GM12873 (cell line): ENCODE measurements around the gene DDX52.

ENCODE experiments used
- CTCF ChIP-seq: IDR thresholded peaks from 2 replicates; pipeline ENCODE4 v1.5.1; 2012; ENCODE audit warnings: low read depth, mild to moderate bottlenecking, moderate library complexity, low read length, control low read depth; ENCODE audit not compliant: insufficient read depth; ENCODE audit errors: missing control alignments

DDX52 gene

DNA sequence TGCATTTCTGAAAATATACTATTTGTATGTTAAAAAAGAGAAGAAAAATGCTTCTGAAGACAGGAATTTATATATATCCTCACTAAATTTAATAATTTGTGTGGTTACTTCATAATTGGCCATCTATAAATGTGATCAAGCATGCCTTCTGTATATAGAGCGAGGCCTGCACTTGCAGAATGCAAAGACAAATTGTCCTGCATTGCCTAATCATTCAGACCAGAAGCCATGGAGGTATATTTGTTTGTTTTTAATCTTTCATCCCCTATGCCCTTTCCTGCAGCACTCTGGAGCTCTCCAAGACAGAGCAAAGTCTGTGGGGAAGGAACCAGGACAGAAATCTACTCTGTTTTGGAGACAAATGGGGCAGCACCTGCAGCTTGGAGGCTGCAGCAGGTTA lies 23.8 kb upstream of the DDX52 start:
- TF ChIP-seq CTCF = no peak

DNA sequence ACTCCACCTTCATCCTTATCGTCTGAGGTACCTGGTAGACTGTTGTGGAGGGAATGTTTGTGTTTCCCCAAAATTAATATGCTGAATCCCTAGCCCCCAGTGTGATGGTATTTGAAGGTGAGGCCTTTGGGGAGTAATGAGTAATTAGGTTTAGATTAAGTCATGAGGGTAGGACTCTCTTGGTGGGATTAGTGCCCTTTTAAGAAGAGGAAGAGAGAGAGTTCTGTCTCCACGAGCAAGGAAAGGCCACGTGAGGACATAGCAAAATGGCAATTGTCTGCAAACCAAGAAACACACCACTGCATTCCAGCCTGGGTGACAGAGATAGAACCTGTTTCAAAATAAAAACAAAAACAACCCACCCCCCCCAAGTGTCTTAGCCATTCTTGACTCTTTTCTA lies 21.0 kb upstream of the DDX52 start:
- TF ChIP-seq CTCF = no peak

GRCh38 chr17:37662353-37662752 lies 19.1 kb upstream of the DDX52 start:
- no peak for TF ChIP-seq CTCF

GRCh38 chr17:37661400-37662014 lies 18.3 kb upstream of the DDX52 start:
- TF ChIP-seq CTCF = peak; percentile 29

DNA sequence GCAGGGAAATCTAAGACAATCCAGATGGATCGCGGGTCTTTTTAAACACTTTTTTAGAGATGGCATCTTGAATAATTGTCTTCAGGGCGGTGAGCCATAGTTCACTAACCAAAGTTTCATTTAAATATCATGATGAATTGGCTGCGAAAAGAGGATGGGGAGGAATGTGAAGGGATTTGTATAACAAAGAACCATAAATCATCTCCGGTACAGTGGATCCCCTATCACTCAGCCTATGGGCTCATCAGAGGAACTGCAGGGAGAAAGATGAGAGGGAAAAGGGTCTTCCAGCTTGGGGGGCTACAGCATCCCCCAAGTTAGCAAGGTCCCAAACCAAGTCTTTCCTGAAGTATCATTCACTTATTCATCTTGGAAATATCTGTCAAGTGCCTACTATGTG lies 16.7 kb upstream of the DDX52 start:
- TF ChIP-seq CTCF = no peak

GRCh38 chr17:37657202-37657601 lies 14.0 kb upstream of the DDX52 start:
- TF ChIP-seq CTCF = no peak

DNA sequence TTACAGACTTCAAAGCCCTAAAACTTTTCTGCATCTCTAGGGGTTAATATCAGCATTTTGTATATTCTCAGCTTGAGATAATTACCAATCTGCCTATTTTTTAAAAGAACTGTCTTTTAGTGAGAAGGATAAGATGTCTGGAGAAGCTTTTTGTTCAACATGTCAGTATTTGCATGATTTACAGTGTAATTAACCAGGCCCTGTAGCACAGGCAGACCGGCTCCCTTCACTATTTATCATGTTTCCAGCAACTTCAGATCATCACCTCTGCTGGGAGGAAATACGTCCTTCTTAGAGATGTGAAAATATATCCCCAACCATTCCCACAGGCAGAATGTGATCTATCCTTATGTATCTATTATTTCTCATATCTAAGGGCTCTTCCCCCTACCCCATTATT lies 8.6 kb upstream of the DDX52 start:
- TF ChIP-seq CTCF = no peak
